DND-41 (cell line): Measurements from ENCODE around the gene PPM1K.
A peak's percentile ranks its signal among the peaks of the same experiment; 100 is the strongest.

Experiments
- ATAC-seq: fragments of 200-7000 bp; cut with Tn5 transposase; 3 replicates; pipeline ENCODE4 v1.9.1; 2021; ENCODE audit warnings: low read depth; ENCODE audit not compliant: insufficient read depth
- DNase-seq: peaks from one replicate; pipeline ENCODE4 v3.0.0-alpha.2; 2020
- H2AFZ ChIP-seq: 2 replicates; pipeline ENCODE4 v1.6.0; 2012; ENCODE audit warnings: low read depth, low read length
- H3K27ac ChIP-seq: 2 replicates; pipeline ENCODE4 v1.5.1; 2012; ENCODE audit warnings: low read length, inconsistent platforms
- H3K27me3 ChIP-seq: fragments of 200-600 bp; sonication (generic); 2 replicates; pipeline ENCODE4 v1.6.0; 2012; ENCODE audit warnings: low read length, mild to moderate bottlenecking, inconsistent platforms; ENCODE audit not compliant: insufficient read depth, poor library complexity
- H3K36me3 ChIP-seq: 2 replicates; pipeline ENCODE4 v1.5.1; 2012; ENCODE audit warnings: low read length, inconsistent platforms; ENCODE audit not compliant: insufficient read depth
- H3K4me1 ChIP-seq: 2 replicates; pipeline ENCODE4 v1.5.1; 2012; ENCODE audit warnings: mild to moderate bottlenecking, low read length; ENCODE audit not compliant: insufficient read depth
- H3K4me2 ChIP-seq: 2 replicates; pipeline ENCODE4 v1.6.0; 2012; ENCODE audit warnings: mild to moderate bottlenecking, moderate library complexity, low read length, inconsistent platforms; ENCODE audit not compliant: insufficient read depth
- H3K4me3 ChIP-seq, 2 experiments: fragments of 200-600 bp in 1 of 2; shearing (Covaris generic) in 1 of 2; 2 replicates each; pipeline ENCODE4 v1.5.1; 2012 to 2016; ENCODE audit warnings: inconsistent platforms in 2 of 2, low read length in 2 of 2, mild to moderate bottlenecking in 2 of 2, low read depth in 1 of 2, moderate library complexity in 1 of 2
- H3K79me2 ChIP-seq: 2 replicates; pipeline ENCODE4 v1.6.0; 2012; ENCODE audit warnings: low read length, inconsistent platforms; ENCODE audit not compliant: insufficient read depth
- H3K9ac ChIP-seq: 2 replicates; pipeline ENCODE4 v1.6.0; 2012; ENCODE audit warnings: low read depth, mild to moderate bottlenecking, inconsistent platforms, low read length, moderate library complexity
- H3K9me3 ChIP-seq: 2 replicates; pipeline ENCODE4 v1.5.1; 2012; ENCODE audit warnings: low read length, moderate library complexity, mild to moderate bottlenecking, inconsistent platforms; ENCODE audit not compliant: insufficient read depth, severe bottlenecking
- H4K20me1 ChIP-seq: 2 replicates; pipeline ENCODE4 v1.6.0; 2012; ENCODE audit warnings: low read length; ENCODE audit not compliant: insufficient read depth
- CTCF ChIP-seq: IDR thresholded peaks from 2 replicates; pipeline ENCODE4 v1.5.1; 2012; ENCODE audit warnings: borderline replicate concordance, low read length, moderate library complexity, mild to moderate bottlenecking; ENCODE audit not compliant: poor library complexity, severe bottlenecking; ENCODE audit errors: extremely low read depth
- EZH2 ChIP-seq: IDR thresholded peaks from 3 replicates; pipeline ENCODE4 v1.6.1; 2012; ENCODE audit warnings: borderline replicate concordance, low read depth, mild to moderate bottlenecking, moderate library complexity, low read length, inconsistent platforms; ENCODE audit not compliant: severe bottlenecking

Gene PPM1K

GRCh38 chr4:88211473-88212252 is 72.7 kb downstream of the PPM1K start:
- ATAC-seq, result peak; percentile 80
- peak; percentile 76 for TF ChIP-seq CTCF
- TF ChIP-seq EZH2, result no peak

GRCh38 chr4:88208156-88208555 is 76.2 kb downstream of the PPM1K start:
- Histone ChIP-seq H3K27me3 (peaks cover 6% of the 10 kb centered on the region), H4K20me1 (no peaks in the 10 kb centered on the region), H3K4me1 (no peaks in the 10 kb centered on the region), H3K27ac (no peak overlapping the region), H3K36me3 (no peaks in the 10 kb centered on the region), H3K4me3 (no peak overlapping the region), H3K79me2 (no peaks in the 10 kb centered on the region), H3K9me3 (no peaks in the 10 kb centered on the region), H2AFZ (no peak overlapping the region), H3K4me2 (no peak overlapping the region), H3K9ac (no peak overlapping the region)
- ATAC-seq (no peak), DNase-seq (no peak)
- TF ChIP-seq CTCF (no peak), EZH2 (no peak)

More at GRCh38 chr4:88211473-88212252, 72.7 kb downstream of the PPM1K start:
- Histone ChIP-seq H3K36me3 (no peaks in the 10 kb centered on the region), H3K4me3 (no peak overlapping the region), H3K9ac (no peak overlapping the region), H3K9me3 (no peaks in the 10 kb centered on the region), H2AFZ (no peak overlapping the region), H4K20me1 (no peaks in the 10 kb centered on the region), H3K27ac (no peak overlapping the region), H3K27me3 (peaks cover 6% of the 10 kb centered on the region), H3K4me2 (no peak overlapping the region), H3K79me2 (no peaks in the 10 kb centered on the region), H3K4me1 (no peaks in the 10 kb centered on the region)
- peak; percentile 51 for DNase-seq
